Trophoblast cell (in vitro differentiated cells and primary cell): Measurements from ENCODE around the gene COL4A2.

Source experiments
- DNase-seq, 2 donors: peaks; one replicate each; pipeline ENCODE4 v3.0.0-alpha.2; 2016
- H2AFZ ChIP-seq: 2 replicates; pipeline ENCODE4 v1.6.1; 2013; ENCODE audit warnings: low read length, moderate library complexity, mild to moderate bottlenecking; ENCODE audit not compliant: insufficient read depth, poor library complexity
- H2AK5ac ChIP-seq: 2 replicates; pipeline ENCODE4 v1.6.1; 2013; ENCODE audit warnings: mild to moderate bottlenecking, low read length
- H2BK120ac ChIP-seq: 2 replicates; pipeline ENCODE4 v1.6.1; 2013; ENCODE audit warnings: low read length, mild to moderate bottlenecking, moderate library complexity; ENCODE audit not compliant: insufficient read depth, poor library complexity
- H2BK12ac ChIP-seq: 2 replicates; pipeline ENCODE4 v1.6.1; 2013; ENCODE audit warnings: mild to moderate bottlenecking, low read length, moderate library complexity
- H2BK5ac ChIP-seq: 2 replicates; pipeline ENCODE4 v1.6.1; 2013; ENCODE audit warnings: low read length, low read depth, moderate library complexity, mild to moderate bottlenecking; ENCODE audit not compliant: poor library complexity
- H3K14ac ChIP-seq: 2 replicates; pipeline ENCODE4 v1.6.1; 2013; ENCODE audit warnings: mild to moderate bottlenecking, low read length
- H3K18ac ChIP-seq: 2 replicates; pipeline ENCODE4 v1.6.1; 2013; ENCODE audit warnings: mild to moderate bottlenecking, low read length
- H3K23ac ChIP-seq: 2 replicates; pipeline ENCODE4 v1.6.1; 2013; ENCODE audit warnings: low read length
- H3K27ac ChIP-seq: 2 replicates; pipeline ENCODE4 v1.5.1; 2013; ENCODE audit warnings: low read depth, mild to moderate bottlenecking, inconsistent platforms, low read length, moderate library complexity
- H3K27me3 ChIP-seq: 2 replicates; pipeline ENCODE4 v1.6.1; 2013; ENCODE audit warnings: inconsistent platforms, mild to moderate bottlenecking, low read length, moderate library complexity; ENCODE audit not compliant: insufficient read depth
- H3K36me3 ChIP-seq, 2 experiments: 1 replicate in 1 of 2; 2 replicates in 1 of 2; pipeline ENCODE4 v1.6.1; 2013; ENCODE audit warnings: low read length in 2 of 2, mild to moderate bottlenecking in 2 of 2, moderate library complexity in 1 of 2; ENCODE audit not compliant: insufficient read depth in 2 of 2, control insufficient read depth in 1 of 2
- H3K4ac ChIP-seq: 2 replicates; pipeline ENCODE4 v1.6.1; 2013; ENCODE audit warnings: low read depth, mild to moderate bottlenecking, low read length, moderate library complexity
- H3K4me1 ChIP-seq, 2 experiments: 1 replicate in 1 of 2; 2 replicates in 1 of 2; pipeline ENCODE4 v1.6.1; 2013; ENCODE audit warnings: low read length in 2 of 2, mild to moderate bottlenecking in 2 of 2, moderate library complexity in 1 of 2; ENCODE audit not compliant: insufficient read depth in 2 of 2, control insufficient read depth in 1 of 2
- H3K4me2 ChIP-seq: 2 replicates; pipeline ENCODE4 v1.6.1; 2013; ENCODE audit warnings: inconsistent platforms, mild to moderate bottlenecking, low read length, moderate library complexity
- H3K4me3 ChIP-seq: 2 replicates; pipeline ENCODE4 v1.5.1; 2013; ENCODE audit warnings: mild to moderate bottlenecking, low read depth, low read length, inconsistent platforms
- H3K79me1 ChIP-seq: one replicate; pipeline ENCODE4 v1.6.1; 2013; ENCODE audit warnings: low read length
- H3K79me2 ChIP-seq: 2 replicates; pipeline ENCODE4 v1.6.1; 2013; ENCODE audit warnings: low read length, mild to moderate bottlenecking; ENCODE audit not compliant: control insufficient read depth, insufficient read depth, poor library complexity
- H3K9ac ChIP-seq: 2 replicates; pipeline ENCODE4 v1.6.1; 2013; ENCODE audit warnings: mild to moderate bottlenecking, low read length
- H3K9me3 ChIP-seq: 2 replicates; pipeline ENCODE4 v1.6.1; 2013; ENCODE audit warnings: low read depth, mild to moderate bottlenecking, control low read depth, inconsistent platforms, low read length; ENCODE audit not compliant: insufficient read depth
- H4K12ac ChIP-seq: 2 replicates; pipeline ENCODE4 v1.6.1; 2013; ENCODE audit warnings: low read depth, mild to moderate bottlenecking, low read length, moderate library complexity
- H4K8ac ChIP-seq: 2 replicates; pipeline ENCODE4 v1.6.1; 2013; ENCODE audit warnings: low read depth, mild to moderate bottlenecking, low read length, moderate library complexity
- H4K91ac ChIP-seq: one replicate; pipeline ENCODE4 v1.6.1; 2013; ENCODE audit warnings: low read depth, mild to moderate bottlenecking, low read length, moderate library complexity
- WGBS: extraction: QIAGEN DNeasy Blood & Tissue Kit; methylation state at CpG from one replicate; pipeline ENCODE4 v1.1.7; 2013; ENCODE audit warnings: missing lambda C conversion rate; ENCODE audit not compliant: insufficient read length, insufficient coverage; ENCODE audit errors: extremely low coverage; 5-methylcytosine and 5-hydroxymethylcytosine counted together

Gene COL4A2

DNA sequence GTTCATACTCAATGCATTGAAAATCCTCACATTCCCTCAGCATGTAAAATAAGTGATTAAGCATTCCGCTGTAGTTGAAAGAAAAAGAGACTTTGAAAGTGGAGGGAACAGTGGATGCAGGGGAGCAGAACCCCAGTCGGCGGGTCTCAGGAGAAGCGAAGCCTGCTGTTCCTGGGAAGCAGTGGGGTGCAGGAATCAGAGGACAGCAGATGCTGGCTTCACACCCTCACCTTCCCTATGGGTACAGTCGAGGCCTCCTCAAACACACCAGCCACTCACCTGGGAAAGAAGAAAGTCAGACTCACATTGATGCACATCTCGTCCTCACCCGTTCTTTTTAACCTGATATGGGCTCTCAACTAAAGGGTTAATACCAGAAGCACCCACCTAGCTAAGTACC, 38.2 kb downstream of the COL4A2 start:
- peaks cover 38% of the 10 kb centered on the region for H3K79me1 ChIP-seq
- no peak overlapping the region for H3K18ac ChIP-seq
- H3K9ac ChIP-seq, result no peak overlapping the region
- H2AFZ ChIP-seq, result no peak overlapping the region
- no peak overlapping the region for H3K23ac ChIP-seq
- no peak overlapping the region for H3K4me3 ChIP-seq
- H2BK12ac ChIP-seq, result peak overlapping the region; percentile 30
- no peak overlapping the region for H4K8ac ChIP-seq
- no peak overlapping the region for H2AK5ac ChIP-seq
- peaks cover 10 to 14% of the 10 kb centered on the region in 2 experiments for H3K36me3 ChIP-seq
- peaks cover 36 to 44% of the 10 kb centered on the region in 2 experiments for H3K4me1 ChIP-seq
- H3K27me3 ChIP-seq, result no peaks in the 10 kb centered on the region
- no peak overlapping the region for H2BK5ac ChIP-seq
- H3K27ac ChIP-seq, result no peak overlapping the region
- no peak overlapping the region for H3K14ac ChIP-seq
- no peak for DNase-seq
- H4K12ac ChIP-seq, result no peak overlapping the region
- H3K4ac ChIP-seq, result no peak overlapping the region
- no peak overlapping the region for H3K4me2 ChIP-seq
- no peak overlapping the region for H4K91ac ChIP-seq
- peaks cover 4% of the 10 kb centered on the region for H3K79me2 ChIP-seq
- no CpG with 5 or more reads among the region's 7 CpGs for WGBS
- no peak overlapping the region for H2BK120ac ChIP-seq
- H3K9me3 ChIP-seq, result no peaks in the 10 kb centered on the region

DNA sequence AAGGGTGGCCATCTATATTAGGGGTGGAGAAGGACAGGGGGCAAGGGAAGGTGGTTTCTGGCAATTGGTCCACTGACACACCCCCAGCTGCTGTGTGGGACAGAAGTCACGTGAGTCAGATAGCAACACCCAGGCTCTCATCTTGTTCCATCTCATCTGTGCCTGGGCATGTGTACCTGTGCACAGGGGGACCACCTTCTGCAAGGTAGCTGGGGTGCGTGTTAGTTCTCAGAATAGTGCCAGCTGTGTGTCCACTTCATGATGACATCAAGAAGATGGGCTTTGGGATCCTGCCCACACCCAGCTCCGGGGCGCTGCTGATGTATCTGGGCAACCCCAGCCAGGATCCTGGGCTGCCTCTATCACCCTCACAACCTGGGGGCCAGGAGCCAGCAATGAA, 38.6 kb downstream of the COL4A2 start:
- Histone ChIP-seq H2BK5ac (no peak overlapping the region), H2AK5ac (peak overlapping the region; percentile 10), H3K4me2 (no peak overlapping the region), H3K9me3 (no peaks in the 10 kb centered on the region), H3K4me3 (no peak overlapping the region), H3K79me1 (peaks cover 38% of the 10 kb centered on the region), H2AFZ (no peak overlapping the region), H3K36me3 (peaks cover 10 to 14% of the 10 kb centered on the region in 2 experiments), H2BK120ac (peak overlapping the region; percentile 29), H3K9ac (no peak overlapping the region), H4K8ac (peak overlapping the region; percentile 30), H3K23ac (no peak overlapping the region), H3K14ac (peak overlapping the region; percentile 24), H3K27me3 (no peaks in the 10 kb centered on the region), H2BK12ac (peak overlapping the region; percentile 68), H3K4ac (peak overlapping the region; percentile 57), H4K12ac (no peak overlapping the region), H3K18ac (peak overlapping the region; percentile 64), H3K79me2 (peaks cover 4% of the 10 kb centered on the region), H3K4me1 (peaks cover 37 to 44% of the 10 kb centered on the region in 2 experiments), H4K91ac (peak overlapping the region; percentile 17), H3K27ac (peak overlapping the region; percentile 26)
- no peak for DNase-seq
- no CpG with 5 or more reads among the region's 4 CpGs for WGBS

DNA sequence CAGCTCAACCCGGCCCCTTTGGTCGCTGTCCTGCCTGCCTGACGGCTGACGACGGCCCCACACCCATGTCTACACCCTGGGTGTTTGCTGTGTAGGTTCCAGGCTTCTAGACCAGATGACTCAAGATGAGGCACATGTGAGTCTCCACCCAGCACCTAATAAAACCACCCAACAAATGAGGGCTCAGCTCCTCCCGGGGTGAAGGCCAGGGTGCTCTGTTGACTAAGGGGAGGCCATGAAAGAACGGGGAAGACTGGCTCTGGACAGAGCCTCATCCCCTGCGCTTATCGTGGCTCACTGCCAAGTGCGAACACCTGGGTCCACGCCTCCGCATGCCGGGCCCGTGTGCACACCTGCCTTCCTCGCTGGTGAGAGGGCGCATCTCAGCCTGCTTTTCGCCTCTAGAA, 39.6 kb downstream of the COL4A2 start:
- Histone ChIP-seq H3K27ac (peak overlapping the region; percentile 88), H3K9me3 (no peaks in the 10 kb centered on the region), H4K12ac (no peak overlapping the region), H3K27me3 (no peaks in the 10 kb centered on the region), H3K4ac (peak overlapping the region; percentile 82), H3K36me3 (peaks cover 10 to 12% of the 10 kb centered on the region in 2 experiments), H2BK120ac (peak overlapping the region; percentile 27), H2AK5ac (peak overlapping the region; percentile 86), H3K18ac (peak overlapping the region; percentile 86), H2BK5ac (peak overlapping the region; percentile 80), H2BK12ac (peak overlapping the region; percentile 97), H3K9ac (no peak overlapping the region), H2AFZ (peak overlapping the region; percentile 43), H4K8ac (peak overlapping the region; percentile 51), H3K4me3 (no peak overlapping the region), H3K79me1 (peaks cover 37% of the 10 kb centered on the region), H3K23ac (no peak overlapping the region), H3K4me2 (no peak overlapping the region), H3K79me2 (peaks cover 6% of the 10 kb centered on the region), H3K4me1 (peaks cover 33 to 44% of the 10 kb centered on the region in 2 experiments), H3K14ac (peak overlapping the region; percentile 73), H4K91ac (peak overlapping the region; percentile 84)
- peak; percentile 63 to 74 for DNase-seq
- no CpG with 5 or more reads among the region's 17 CpGs for WGBS

DNA sequence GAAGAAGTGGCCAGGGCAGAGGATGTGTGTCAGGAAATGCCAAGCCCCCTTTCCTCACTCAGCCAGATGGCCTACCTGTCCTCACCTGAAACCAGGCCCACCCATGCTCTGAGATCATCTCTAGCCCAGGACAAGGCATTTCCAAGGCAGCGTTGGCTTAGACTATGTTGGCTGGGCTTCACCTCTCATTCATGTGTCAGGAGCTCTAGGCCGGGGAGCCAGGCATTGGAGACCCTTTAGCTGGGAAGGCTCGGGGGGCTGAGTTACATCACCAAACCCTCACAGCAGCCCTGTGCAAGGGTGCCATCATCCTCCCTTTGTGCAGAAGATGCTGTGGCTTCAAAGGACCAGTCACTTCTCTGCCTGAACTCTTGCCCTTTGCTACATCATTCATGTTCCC, 40.0 kb downstream of the COL4A2 start:
- no peak overlapping the region for H3K9ac ChIP-seq
- H4K91ac ChIP-seq, result peak overlapping the region; percentile 84
- no peak for DNase-seq
- H4K12ac ChIP-seq, result no peak overlapping the region
- no peak overlapping the region for H3K4me3 ChIP-seq
- no peak overlapping the region for H3K4me2 ChIP-seq
- H2BK120ac ChIP-seq, result peak overlapping the region; percentile 27
- H3K23ac ChIP-seq, result no peak overlapping the region
- peak overlapping the region; percentile 88 for H3K27ac ChIP-seq
- H2BK12ac ChIP-seq, result peak overlapping the region; percentile 97
- H3K79me1 ChIP-seq, result peaks cover 37% of the 10 kb centered on the region
- H3K9me3 ChIP-seq, result no peaks in the 10 kb centered on the region
- H3K4me1 ChIP-seq, result peaks cover 38 to 48% of the 10 kb centered on the region in 2 experiments
- H3K79me2 ChIP-seq, result peaks cover 6% of the 10 kb centered on the region
- peak overlapping the region; percentile 51 for H4K8ac ChIP-seq
- peak overlapping the region; percentile 80 for H2BK5ac ChIP-seq
- peak overlapping the region; percentile 73 for H3K14ac ChIP-seq
- peak overlapping the region; percentile 86 for H3K18ac ChIP-seq
- peaks cover 12% of the 10 kb centered on the region in 2 experiments for H3K36me3 ChIP-seq
- peak overlapping the region; percentile 60 for H3K4ac ChIP-seq
- peak overlapping the region; percentile 86 for H2AK5ac ChIP-seq
- no CpG with 5 or more reads among the region's 3 CpGs for WGBS
- no peaks in the 10 kb centered on the region for H3K27me3 ChIP-seq
- H2AFZ ChIP-seq, result no peak overlapping the region
